Breast epithelium (tissue), 3 donors: ENCODE data around the gene PCSK2.

Source experiments
- POLR2A ChIP-seq: fragments of 450-650 bp; IDR thresholded peaks from one replicate; pipeline ENCODE4 v1.6.1; 2016; ENCODE audit warnings: antibody characterized with exemption, mild to moderate bottlenecking, moderate library complexity
- TF ChIP-seq, protein P1 (sequence below), 3 donors: fragments of 450-650 bp; IDR thresholded peaks; one replicate each; pipeline ENCODE4 v1.5.1; 2016 to 2017; ENCODE audit warnings: antibody characterized with exemption in 3 of 3, mild to moderate bottlenecking in 3 of 3, moderate library complexity in 3 of 3

DNA sequence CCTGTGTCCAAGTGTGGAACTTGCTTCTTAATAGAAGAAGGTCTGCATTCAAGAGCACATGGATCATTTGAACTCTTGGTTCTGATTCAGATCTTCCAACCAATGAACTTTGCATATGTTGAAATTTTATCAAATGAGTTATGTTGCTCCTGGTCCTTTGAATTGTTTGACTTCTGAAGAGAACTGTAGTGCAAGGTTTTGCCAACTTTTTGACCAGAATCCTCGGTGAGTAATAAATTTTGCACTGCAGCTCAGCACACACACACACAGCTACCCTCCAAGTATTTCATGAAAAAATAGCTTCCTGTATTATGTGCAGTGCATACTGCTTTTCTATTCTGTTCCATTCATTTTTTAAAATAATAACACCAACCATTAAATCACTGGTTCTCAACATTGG, 236.9 kb downstream of the PCSK2 start:
- no peak for TF ChIP-seq POLR2A
- TF ChIP-seq, protein P1, sequence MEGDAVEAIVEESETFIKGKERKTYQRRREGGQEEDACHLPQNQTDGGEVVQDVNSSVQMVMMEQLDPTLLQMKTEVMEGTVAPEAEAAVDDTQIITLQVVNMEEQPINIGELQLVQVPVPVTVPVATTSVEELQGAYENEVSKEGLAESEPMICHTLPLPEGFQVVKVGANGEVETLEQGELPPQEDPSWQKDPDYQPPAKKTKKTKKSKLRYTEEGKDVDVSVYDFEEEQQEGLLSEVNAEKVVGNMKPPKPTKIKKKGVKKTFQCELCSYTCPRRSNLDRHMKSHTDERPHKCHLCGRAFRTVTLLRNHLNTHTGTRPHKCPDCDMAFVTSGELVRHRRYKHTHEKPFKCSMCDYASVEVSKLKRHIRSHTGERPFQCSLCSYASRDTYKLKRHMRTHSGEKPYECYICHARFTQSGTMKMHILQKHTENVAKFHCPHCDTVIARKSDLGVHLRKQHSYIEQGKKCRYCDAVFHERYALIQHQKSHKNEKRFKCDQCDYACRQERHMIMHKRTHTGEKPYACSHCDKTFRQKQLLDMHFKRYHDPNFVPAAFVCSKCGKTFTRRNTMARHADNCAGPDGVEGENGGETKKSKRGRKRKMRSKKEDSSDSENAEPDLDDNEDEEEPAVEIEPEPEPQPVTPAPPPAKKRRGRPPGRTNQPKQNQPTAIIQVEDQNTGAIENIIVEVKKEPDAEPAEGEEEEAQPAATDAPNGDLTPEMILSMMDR (IDR thresholded peaks at IDR 0.05): no peak
